HG02763 (cell line): ENCODE data around the gene ATRX.
"Not testable (repeated sequence)": the region's sequence is repeated elsewhere in the genome, so short reads cannot be mapped to it uniquely, and the experiment has no call there.

Experiments used
- ATAC-seq: cut with Tn5 transposase; IDR thresholded peaks from one replicate; pipeline ENCODE4 v1.9.1; 2021; ENCODE audit warnings: mild to moderate bottlenecking, moderate library complexity; ENCODE audit not compliant: unreplicated experiment

The ATRX gene

DNA sequence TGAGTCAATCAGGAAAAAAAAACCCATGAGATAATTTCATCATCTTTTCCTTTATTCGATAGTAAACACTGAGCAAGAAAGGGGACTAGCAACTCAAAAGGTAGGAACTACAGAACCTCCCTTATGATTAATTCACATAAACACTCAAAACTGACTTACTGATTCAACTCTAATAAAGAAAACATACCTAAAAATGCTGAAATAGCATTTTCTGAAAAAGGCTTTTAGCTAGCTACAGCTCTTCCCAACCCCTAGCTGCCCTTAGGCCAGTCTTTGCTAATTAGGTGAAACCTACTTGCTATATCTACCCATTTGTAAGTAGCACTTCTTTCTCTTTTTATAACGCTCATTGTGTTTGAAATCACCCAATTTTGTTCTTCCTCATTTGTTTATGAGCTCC lies 150.6 kb downstream of the ATRX start:
- ATAC-seq, result no peak

DNA sequence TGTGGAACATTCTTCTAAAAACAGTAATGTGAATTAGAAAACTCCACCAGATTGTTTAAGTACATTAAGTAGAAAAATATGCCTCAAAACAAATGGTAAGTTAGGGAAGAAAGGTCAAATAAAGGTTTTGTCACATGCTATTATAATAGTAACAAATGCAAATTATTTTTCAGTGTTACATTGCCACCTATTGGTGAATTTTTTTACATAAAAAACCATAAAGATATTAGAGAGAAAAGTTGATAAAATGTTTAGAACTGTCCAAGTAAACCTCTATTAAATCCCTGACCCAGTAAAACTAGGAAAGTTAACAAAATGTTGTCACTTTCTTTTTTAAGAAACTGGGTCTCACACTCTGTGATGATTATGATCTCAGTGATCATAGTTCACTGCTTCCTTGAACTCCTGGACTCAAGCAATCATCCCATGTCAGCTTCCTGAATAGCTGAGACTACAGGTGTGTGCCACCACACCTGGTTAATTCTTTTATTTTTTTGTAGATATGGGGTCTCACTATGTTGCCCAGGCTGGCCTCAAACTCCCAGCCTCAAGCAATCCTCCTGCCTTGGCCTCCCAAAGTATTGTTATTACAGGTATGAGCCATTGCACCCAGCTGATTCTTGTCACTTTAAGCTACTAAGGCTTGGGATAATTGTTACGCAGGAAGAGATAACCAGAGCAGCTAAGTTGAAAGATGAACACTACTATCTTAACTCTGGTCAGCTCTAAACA lies 157.6 kb downstream of the ATRX start:
- ATAC-seq, result no peak

DNA sequence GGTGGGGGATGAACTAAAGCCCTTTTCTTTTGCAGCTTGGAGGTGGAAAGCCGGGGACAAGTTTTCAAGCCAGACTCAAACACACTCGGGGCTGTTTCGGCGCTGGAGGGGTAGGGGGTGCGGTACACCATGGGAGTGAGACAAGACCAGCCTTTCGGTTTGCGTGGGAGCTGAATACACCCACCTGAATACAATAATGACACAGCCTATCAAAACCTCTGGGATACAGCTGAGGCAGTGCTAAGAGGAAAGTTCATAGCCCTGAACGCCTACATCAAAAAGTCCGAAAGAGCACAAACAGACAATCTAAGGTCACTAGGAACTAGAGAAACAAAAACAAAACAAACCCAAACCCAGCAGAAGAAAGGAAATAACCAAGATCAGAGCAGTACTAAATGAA lies 163.3 kb downstream of the ATRX start:
- no peak for ATAC-seq

DNA sequence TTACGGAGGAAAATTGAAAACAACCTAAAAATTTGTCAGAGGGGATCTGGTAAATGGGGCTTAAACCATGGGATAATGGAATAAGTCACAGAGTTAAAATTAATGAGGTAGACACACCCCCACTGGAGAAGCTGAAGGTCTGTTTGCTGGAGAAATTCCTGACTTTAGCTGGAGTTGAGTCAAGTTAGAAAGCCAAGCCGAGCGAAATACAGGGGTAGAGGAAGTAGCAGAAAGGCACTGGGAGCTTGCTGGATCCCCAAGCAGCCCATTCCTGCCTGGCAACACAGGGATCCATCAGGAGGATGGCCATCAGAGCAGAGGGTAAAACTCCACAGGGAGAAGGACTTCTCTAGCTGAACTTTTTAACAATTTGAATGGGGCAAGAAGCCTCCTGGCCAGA lies 163.8 kb downstream of the ATRX start:
- no peak for ATAC-seq

DNA sequence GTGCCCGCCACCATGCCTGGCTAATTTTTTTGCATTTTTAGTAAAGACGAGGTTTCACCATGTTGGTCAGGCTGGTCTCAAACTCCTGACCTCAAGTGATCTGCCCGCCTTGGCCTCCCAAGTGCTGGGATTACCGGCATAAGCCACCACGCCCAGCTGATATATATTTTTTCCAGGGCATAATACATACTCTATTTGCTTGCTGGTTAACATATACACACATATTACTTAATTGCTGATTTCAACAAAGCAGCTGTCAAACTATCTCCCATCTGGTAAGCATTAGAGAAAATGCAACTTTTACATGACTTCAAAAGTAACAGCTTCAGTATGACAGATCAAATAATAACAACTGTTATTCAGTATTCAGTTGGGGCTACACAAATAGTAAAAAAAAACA lies 164.6 kb downstream of the ATRX start:
- ATAC-seq, result not testable (repeated sequence)

DNA sequence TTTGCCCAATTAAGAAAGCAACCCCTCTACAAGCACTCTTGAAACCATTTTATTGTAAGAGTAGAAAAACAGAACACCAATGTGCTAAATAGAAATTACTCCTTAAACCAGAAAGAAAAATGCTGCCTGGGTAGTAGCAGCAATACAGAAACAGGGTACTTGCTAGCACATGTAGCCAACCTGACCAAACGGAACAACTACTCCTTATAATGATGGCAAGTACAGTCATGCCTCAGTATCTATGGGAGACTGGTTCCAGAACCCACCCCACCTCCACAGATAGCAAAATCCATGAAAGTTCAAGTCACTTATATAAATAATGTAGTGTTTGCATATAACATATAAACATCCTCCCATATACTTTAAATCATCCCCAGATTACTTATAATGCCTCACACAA lies 168.8 kb downstream of the ATRX start:
- ATAC-seq, result no peak

DNA sequence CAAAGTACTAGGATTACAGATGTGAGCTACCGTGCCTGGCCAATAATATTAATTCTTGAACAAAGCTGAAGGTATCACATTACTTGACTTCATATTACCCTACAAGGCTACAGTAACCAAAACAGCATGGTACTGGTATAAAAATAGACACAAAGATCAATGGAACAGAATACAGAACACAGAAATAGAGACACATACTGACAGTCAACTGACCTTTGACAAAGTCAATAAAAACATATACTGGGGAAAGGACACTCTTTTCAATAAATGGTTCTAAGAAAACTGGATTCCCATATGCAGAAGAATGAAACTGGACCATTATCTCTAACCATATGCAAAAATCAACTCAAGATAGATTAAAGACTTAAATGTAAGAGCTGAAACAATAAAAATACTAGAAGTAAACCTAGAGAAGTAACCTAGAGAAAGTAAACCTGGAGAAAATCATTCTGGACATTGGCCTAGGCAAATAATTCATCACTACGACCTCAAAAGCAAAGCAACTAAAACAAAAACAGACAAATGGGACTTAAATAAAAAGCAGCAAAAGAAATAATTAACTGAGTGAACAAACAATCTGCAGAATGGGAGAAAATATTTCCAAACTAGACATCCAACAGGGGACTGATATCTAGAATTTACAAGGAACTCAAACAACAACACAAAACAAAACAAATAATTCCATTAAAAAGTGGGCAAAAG lies 182.2 kb downstream of the ATRX start:
- ATAC-seq, result no peak

DNA sequence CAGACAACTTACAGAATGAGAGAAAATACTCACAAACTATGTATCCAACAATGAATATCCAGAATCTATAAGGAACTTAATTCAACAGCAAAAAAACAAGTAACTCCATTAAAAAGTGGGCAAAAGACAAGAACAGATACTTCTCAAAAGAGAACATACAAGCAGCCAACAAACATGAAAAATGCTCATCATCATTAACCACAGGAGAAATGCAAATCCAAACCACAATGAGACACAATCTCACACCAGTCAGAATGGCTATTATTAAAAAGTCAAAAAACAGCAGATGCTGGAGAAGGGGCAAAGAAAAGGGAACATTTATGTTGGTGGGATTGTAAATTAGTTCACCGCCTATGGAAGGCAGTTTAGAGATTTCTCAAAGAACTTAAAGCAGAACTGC lies 188.5 kb downstream of the ATRX start:
- no peak for ATAC-seq

DNA sequence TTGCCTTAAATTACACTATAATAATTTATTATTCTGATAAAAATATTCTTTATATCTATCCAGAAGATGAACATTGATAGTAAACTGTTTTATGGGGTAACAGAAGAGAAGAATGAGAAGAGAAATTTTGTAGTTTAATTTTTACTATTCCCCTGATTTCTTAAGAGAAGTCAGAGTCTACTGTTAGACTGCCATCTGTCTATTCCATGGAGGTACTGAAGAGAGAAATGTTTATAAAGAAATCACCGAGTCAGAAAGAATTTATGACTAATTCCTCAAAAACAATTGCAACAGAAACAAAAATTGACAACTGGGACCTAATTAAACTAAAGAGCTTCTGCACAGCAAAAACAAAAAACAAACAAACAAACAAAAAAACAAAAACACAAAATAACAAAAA lies 188.9 kb downstream of the ATRX start:
- no peak for ATAC-seq

DNA sequence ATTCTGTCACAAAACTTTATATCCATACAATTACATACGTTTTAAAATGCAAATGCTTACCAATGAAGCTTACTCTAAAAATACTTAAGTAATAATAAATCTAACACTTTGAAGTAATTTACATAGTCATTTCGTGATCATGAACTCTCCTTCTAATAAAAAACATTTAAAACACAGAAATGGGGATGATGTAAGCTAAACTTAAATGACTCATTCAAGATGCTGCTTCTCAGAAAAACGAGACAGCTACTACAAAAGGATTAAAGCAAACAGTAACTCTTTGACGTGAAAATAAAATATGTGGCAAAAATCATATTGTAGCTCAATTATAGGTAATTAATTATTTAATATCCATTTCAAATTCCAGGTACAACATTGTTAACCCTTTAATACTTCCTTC lies 190.2 kb downstream of the ATRX start:
- ATAC-seq, result no peak

DNA sequence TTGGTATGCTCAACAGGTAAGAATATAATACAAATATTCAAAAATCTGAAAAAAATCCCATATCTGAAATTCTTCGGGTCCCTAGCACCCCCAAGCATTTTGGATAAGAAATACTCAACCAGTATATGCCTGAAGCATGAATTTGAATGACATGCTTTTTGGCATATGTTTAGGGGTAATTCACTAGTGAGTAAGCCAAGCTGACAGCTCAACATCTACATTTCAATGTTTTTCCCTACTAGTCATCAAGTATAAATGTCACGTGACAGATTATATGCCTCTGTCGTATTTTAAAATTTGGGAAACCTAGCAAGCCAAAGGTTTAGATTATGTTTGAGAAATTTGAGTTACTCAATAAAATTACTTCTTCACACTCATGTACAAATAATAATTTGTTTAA lies 213.7 kb downstream of the ATRX start:
- no peak for ATAC-seq

DNA sequence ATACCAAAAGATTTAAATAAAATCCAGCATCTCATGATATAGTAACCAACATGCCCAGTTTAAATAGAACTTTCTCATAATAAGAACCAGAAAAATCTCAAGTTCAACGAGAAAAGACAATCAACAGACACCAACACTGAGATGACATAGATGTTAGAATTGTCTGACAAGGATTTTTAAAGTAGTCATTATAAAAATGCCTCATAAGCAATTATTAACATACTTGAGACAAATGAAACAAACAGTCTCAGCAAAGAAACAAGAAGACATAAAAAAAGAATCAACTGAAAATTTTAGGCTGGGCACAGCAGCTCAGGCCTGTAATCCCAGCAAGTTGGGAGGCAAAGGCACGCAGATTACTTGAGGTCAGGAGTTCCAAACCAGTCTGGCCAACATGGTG lies 220.7 kb downstream of the ATRX start:
- no peak for ATAC-seq

DNA sequence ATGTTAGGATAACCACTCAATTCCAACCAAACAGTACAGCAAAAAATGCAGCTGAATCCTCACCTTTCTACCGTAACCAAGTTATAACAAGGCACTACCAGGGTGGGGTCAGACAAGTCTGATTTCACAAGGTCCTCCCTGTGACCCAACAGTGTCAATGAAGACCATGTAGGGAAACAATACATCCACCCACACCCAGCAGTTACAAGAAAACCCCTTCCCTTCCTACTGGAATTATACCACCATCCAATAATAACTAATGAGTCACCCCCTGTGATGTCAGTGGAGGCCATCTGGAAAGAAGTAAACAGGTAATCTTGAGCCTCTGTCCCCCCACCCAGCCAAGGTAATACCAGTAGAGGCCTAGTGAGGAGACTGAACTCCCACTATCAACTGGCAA lies 221.2 kb downstream of the ATRX start:
- no peak for ATAC-seq

DNA sequence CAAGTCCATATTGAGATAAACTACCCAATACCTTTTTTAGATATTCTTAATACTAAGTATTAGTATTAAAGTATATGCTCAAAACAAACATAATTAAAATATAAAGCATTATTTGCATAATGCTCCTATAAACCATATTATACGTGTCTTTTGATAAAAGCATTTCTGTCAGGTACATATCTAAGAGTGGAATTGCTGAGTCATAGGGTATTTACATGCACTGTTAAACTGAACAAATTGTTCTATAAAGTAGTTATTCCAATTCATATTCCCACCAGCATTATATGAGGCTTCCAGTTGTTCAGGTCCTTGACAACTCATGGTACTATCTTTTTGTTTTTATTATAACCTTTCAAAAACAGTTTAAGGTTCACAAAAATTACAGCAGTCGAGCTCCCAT lies 224.6 kb downstream of the ATRX start:
- ATAC-seq, result no peak

DNA sequence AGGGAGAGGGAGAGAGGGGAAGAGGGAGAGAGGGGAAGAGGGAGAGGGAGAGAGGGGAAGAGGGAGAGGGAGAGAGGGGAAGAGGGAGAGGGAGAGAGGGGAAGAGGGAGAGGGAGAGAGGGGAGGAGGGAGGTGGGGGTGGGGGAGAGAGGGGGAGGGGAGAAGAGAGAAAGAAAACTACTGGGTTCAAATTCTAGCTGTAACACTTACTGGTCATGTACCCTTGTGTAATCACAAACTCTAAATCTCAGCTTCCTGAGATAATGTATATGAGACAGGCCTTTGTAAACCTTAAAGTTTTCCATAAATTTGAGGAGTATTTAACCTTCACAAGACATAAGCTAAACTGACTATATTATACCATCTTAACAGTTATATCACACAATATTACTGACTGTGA lies 229.7 kb downstream of the ATRX start:
- ATAC-seq, result no peak

DNA sequence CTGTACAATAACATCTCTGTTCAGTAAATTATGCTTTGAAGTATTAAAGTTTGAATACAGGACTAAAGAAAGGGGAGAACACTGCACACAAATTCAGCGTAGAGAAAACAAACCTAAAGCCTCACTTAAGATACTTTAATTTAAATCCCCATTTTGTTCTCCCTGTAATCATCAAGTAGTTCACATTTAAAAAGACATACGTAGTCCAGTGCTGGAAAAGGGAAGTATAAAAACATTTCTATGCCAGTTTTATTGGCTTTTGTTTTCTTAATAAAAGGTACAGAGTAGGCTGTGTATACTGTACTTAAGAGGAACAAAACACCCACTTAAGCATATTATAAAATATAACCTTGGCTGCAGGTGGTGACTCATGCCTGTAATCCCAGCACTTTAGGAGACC lies 237.3 kb downstream of the ATRX start:
- ATAC-seq, result no peak

DNA sequence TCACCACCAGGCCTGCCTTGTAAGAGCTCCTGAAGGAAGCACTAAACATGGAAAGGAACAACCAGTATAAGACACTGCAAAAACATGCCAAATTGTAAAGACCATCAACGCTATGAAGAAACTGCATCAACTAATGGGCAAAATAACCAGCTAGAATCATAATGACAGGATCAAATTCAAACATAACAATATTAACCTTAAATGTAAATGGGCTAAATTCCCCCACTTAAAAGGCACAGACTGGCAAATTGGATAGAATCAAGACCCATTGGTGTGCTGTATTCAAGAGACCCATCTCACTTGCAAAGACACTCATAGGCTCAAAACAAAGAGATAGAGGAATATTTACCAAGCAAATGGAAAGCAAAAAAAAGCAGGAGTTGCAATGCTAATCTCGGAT lies 246.2 kb downstream of the ATRX start:
- ATAC-seq, result not testable (repeated sequence)

DNA sequence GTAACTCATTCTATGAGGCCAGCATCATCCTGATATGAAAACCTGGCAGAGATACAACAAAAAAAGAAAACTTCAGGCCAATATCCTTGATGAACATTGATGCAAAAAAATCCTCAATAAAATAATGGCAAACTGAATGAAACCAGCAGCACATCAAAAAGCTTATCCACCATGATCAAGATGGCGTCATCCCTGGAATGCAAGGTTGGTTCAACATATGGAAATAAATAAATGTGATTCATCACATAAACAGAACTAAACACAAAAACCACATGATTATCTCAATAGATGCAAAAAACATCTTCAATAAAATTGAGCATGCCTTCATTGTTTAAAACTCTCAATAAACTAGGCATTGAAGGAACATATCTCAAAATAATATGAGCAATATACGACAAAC lies 254.8 kb downstream of the ATRX start:
- ATAC-seq, result not testable (repeated sequence)

DNA sequence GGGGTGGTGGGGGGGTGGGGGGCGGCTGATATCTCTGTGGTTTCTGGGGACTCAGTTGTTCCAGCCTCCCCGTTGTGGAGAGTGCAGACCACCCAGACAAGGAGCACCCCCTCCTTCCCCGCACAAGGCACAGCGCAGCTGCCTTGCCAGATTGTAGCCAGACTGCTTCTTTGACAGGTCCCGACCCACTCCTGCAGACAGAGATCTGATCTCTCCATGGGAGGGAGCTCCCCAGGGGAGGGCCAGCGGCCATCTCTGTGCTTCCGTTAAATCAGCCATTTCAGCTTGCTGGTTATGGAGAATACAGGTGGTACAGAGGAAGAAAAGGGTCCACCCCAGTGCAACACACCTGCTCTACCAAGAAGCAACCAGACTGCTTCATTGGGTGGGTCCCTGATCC lies 258.0 kb downstream of the ATRX start:
- ATAC-seq, result no peak

DNA sequence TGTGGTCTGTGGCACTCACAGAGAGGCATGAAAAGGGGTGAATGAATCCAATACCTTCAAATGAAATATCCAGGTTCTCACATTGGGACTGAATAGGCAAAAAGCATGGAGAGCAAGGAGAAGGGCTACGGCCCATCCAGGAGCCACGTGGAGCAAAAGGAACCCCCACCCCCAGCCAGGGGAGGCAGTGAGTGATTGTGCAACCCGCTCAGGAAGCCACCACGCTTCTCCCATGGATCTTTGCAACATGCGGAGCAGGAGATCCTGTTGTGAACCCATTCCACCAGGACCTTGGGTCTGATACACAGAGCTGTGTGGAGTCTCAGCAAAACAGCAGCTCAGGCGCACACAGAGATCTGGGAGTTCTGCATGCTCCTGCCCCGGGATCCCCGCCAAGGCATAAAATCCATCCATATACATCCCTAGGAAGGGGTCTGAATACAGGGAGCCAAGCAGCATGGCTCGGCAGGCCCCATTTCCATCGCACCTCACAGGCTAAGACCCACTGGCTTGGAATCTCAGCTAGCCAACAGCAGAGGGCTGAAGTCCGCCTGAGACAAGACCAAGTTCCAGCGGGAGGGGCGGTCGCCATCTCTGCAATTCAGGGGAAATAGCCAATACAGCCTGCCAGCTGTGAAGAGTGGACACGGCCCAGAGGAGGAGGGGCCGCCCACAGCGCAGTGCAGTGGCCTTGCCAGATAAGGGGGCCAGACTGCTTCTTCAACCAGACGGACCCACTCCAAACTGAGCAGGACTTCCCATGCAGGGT lies 258.6 kb downstream of the ATRX start:
- no peak for ATAC-seq

DNA sequence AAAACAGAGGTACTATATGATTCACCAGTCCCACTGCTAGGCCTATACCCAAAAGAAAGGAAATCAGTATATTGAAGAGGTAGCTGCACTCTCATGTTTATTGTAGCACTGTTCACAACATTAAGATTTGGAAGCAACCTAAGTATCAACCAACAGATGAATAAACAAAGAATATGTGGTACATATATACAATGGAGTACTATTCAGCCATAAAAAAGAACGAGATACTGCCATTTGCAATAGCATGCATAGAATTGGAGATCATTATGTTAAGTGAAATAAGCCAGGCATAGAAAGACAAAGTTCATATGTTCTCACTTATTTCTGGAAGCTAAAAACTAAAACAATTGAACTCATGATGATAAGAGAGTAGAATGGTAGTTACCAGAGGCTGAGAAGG lies 266.3 kb downstream of the ATRX start:
- ATAC-seq, result no peak

DNA sequence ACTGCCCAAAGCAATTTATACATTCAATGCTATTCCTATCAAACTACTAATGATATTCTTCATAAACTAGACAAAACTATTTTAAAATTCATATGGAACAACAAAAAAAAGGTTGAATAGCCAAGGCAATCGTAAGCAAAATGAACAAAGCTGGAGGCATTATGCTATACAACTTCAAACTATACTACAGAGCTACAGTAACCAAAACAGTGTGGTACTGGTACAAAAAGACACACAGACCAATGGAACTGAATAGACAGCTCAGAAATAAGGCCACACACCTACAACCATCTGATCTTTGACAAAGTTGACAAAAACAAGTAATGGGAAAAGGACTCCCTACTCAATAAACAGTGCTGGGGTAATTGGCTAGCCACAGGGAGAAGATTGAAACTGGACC lies 271.8 kb downstream of the ATRX start:
- no peak for ATAC-seq
